Measurements from ENCODE around the gene PTEN.
"Not testable (repeated sequence)": the region's sequence is repeated elsewhere in the genome, so short reads cannot be mapped to it uniquely, and the experiment has no call there.

PTEN gene

DNA sequence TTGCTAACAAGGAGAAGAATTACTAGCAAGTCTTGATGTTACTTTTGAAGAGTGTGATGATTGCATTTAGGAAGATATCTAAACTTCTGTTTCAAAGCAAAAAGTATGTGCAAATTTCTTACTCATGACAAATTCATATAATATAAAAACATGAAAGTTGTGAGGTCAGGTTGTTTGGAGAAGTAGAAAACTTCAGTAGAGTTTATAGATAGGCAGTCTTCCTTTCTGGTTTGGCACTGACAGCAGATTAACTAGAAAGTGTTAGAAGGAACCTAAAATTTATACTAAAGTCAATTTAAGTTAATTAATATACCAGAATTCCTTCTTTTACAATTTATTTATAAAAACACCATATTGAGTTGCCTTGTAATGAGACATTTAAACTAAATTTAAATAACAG is 16.9 kb downstream of the PTEN start:
- no peak for ATAC-seq (ENCODE audit: insufficient read depth, low read depth)
- Histone ChIP-seq H2AFZ (ENCODE audit: low read depth, low read length) (no peak overlapping the region), H3K27me3 (ENCODE audit: insufficient read depth, low read length, poor library complexity) (no peaks in the 10 kb centered on the region), H3K27ac (ENCODE audit: low read length) (no peak overlapping the region), H3K79me2 (ENCODE audit: insufficient read depth, low read length) (peaks cover 99% of the 10 kb centered on the region), H3K4me3 (ENCODE audit: low read depth in 1 of 2, low read length in 2 of 2) (no peak overlapping the region), H4K20me1 (ENCODE audit: insufficient read depth, low read length) (peaks cover 6% of the 10 kb centered on the region; the same call in 1 of the 2 replicates), H3K9me3 (ENCODE audit: insufficient read depth, low read length, severe bottlenecking) (peaks cover 5% of the 10 kb centered on the region), H3K4me1 (ENCODE audit: insufficient read depth, low read length) (peaks cover 12% of the 10 kb centered on the region), H3K9ac (ENCODE audit: low read depth, low read length) (no peak overlapping the region), H3K4me2 (ENCODE audit: insufficient read depth, low read length) (no peak overlapping the region), H3K36me3 (ENCODE audit: insufficient read depth, low read length) (peaks cover 89% of the 10 kb centered on the region)
- TF ChIP-seq, protein P1, sequence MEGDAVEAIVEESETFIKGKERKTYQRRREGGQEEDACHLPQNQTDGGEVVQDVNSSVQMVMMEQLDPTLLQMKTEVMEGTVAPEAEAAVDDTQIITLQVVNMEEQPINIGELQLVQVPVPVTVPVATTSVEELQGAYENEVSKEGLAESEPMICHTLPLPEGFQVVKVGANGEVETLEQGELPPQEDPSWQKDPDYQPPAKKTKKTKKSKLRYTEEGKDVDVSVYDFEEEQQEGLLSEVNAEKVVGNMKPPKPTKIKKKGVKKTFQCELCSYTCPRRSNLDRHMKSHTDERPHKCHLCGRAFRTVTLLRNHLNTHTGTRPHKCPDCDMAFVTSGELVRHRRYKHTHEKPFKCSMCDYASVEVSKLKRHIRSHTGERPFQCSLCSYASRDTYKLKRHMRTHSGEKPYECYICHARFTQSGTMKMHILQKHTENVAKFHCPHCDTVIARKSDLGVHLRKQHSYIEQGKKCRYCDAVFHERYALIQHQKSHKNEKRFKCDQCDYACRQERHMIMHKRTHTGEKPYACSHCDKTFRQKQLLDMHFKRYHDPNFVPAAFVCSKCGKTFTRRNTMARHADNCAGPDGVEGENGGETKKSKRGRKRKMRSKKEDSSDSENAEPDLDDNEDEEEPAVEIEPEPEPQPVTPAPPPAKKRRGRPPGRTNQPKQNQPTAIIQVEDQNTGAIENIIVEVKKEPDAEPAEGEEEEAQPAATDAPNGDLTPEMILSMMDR (IDR thresholded peaks at IDR 0.05; ENCODE audit: borderline replicate concordance, extremely low read depth, low read length, poor library complexity, severe bottlenecking), result no peak
- TF ChIP-seq EZH2 (IDR thresholded peaks at IDR 0.05; ENCODE audit: borderline replicate concordance, low read depth, low read length, severe bottlenecking), result no peak
- no peak for DNase-seq

DNA sequence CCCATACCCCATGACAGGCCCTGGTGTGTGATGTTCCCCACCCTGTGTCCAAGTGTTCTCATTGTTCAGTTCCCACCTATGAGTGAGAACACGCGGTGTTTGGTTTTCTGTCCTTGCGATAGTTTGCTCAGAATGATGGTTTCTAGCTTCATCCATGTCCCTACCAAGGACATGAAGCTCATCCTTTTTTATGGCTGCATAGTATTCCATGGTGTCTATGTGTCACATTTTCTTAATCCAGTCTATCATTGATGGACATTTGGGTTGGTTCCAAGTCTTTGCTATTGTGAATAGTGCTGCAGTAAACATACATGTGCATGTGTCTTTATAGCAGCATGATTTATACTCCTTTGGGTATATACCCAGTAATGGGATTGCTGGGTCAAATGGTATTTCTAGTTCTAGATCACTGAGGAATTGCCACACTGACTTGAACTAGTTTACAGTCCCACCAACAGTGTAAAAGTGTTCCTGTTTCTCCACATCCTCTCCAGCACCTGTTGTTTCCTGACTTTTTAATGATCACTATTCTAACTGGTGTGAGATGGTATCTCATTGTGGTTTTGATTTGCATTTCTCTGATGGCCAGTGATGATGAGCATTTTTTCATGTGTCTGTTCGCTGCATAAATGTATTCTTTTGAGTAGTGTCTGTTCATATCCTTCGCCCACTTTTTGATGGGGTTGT is 18.1 kb downstream of the PTEN start:
- not testable (repeated sequence) for DNase-seq; H3K9ac ChIP-seq (ENCODE audit: low read depth, low read length); H3K27me3 ChIP-seq (ENCODE audit: insufficient read depth, low read length, poor library complexity); ATAC-seq (ENCODE audit: insufficient read depth, low read depth); H3K9me3 ChIP-seq (ENCODE audit: insufficient read depth, low read length, severe bottlenecking); H2AFZ ChIP-seq (ENCODE audit: low read depth, low read length); H3K4me2 ChIP-seq (ENCODE audit: insufficient read depth, low read length); H3K27ac ChIP-seq (ENCODE audit: low read length); H3K4me3 ChIP-seq (ENCODE audit: low read depth in 1 of 2, low read length in 2 of 2)
- Histone ChIP-seq H4K20me1 (ENCODE audit: insufficient read depth, low read length) (peaks cover 11% of the 10 kb centered on the region; the same call in 1 of the 2 replicates), H3K4me1 (ENCODE audit: insufficient read depth, low read length) (peaks cover 10% of the 10 kb centered on the region; the same call in 1 of the 2 replicates), H3K36me3 (ENCODE audit: insufficient read depth, low read length) (peaks cover 90% of the 10 kb centered on the region), H3K79me2 (ENCODE audit: insufficient read depth, low read length) (peaks cover 99% of the 10 kb centered on the region)

DNA sequence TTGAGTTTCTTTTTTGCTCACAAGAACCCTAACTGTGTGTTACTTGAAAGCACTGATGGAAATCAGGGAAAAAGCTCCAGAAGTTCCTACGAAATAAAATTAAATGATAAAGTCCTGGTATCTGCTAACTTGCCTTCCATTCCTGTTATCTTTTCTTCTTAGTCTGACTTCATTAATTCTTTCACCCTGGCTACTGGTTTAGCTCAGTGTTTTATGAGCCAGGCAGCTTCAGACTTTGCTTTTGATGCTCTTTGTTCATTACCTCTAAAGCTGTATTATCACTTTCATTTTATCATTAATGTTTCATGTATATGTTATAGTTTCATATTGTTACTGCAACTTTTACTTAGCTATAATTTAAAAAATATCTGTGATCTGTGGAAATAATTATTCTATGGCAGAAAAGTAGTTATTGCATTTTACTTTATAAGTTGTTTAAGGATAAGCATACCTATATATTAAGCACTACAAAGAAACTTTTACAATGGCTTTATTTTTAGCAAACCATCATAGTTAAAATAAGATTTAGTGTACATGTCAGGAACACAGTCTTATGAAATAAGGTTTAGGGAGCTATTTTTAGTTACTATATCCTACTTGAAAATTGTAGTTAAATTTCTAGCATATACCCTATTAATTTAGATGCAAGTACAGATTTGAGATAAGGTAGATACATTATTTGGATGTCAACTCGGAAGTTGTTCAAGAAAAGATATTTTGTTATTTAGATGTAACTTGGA is 19.3 kb downstream of the PTEN start:
- peaks cover 99% of the 10 kb centered on the region for H3K79me2 ChIP-seq (ENCODE audit: insufficient read depth, low read length)
- no peak overlapping the region for H3K4me3 ChIP-seq (ENCODE audit: low read depth in 1 of 2, low read length in 2 of 2)
- H4K20me1 ChIP-seq (ENCODE audit: insufficient read depth, low read length), result peaks cover 23% of the 10 kb centered on the region
- no peak for ATAC-seq (ENCODE audit: insufficient read depth, low read depth)
- no peaks in the 10 kb centered on the region for H3K27me3 ChIP-seq (ENCODE audit: insufficient read depth, low read length, poor library complexity)
- no peak overlapping the region for H3K27ac ChIP-seq (ENCODE audit: low read length)
- peaks cover 90% of the 10 kb centered on the region for H3K36me3 ChIP-seq (ENCODE audit: insufficient read depth, low read length)
- TF ChIP-seq, protein P1 (IDR thresholded peaks at IDR 0.05; ENCODE audit: borderline replicate concordance, extremely low read depth, low read length, poor library complexity, severe bottlenecking), result no peak
- TF ChIP-seq EZH2 (IDR thresholded peaks at IDR 0.05; ENCODE audit: borderline replicate concordance, low read depth, low read length, severe bottlenecking), result no peak
- DNase-seq, result no peak
- H2AFZ ChIP-seq (ENCODE audit: low read depth, low read length), result no peak overlapping the region
- peaks cover 7% of the 10 kb centered on the region; the same call in 1 of the 2 replicates for H3K4me1 ChIP-seq (ENCODE audit: insufficient read depth, low read length)
- no peak overlapping the region for H3K4me2 ChIP-seq (ENCODE audit: insufficient read depth, low read length)
- H3K9me3 ChIP-seq (ENCODE audit: insufficient read depth, low read length, severe bottlenecking), result peaks cover 5% of the 10 kb centered on the region
- no peak overlapping the region for H3K9ac ChIP-seq (ENCODE audit: low read depth, low read length)

DNA sequence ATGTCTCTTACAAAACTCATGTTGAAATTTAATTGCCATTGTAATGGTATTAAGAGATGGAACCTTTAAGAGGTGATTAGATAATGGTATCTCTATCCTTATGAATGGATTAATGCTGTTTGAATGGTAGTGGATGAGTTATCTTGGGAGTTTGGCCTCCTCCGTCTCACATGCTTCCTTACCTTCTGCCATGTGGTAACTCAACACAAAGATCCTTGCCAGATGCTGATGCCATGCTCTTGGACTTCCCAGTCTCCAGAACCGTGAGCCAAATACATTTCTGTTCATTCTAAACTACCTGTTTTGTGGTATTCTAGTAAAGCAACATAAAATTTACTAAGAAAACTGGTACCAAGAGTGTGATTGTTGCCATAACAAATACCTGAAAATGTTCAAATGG is 23.2 kb downstream of the PTEN start:
- Histone ChIP-seq H2AFZ (ENCODE audit: low read depth, low read length) (no peak overlapping the region), H3K4me1 (ENCODE audit: insufficient read depth, low read length) (peaks cover 5% of the 10 kb centered on the region; the same call in 1 of the 2 replicates), H3K27me3 (ENCODE audit: insufficient read depth, low read length, poor library complexity) (no peaks in the 10 kb centered on the region), H3K4me3 (ENCODE audit: low read depth in 1 of 2, low read length in 2 of 2) (no peak overlapping the region), H3K4me2 (ENCODE audit: insufficient read depth, low read length) (no peak overlapping the region), H4K20me1 (ENCODE audit: insufficient read depth, low read length) (peaks cover 34% of the 10 kb centered on the region), H3K27ac (ENCODE audit: low read length) (no peak overlapping the region), H3K9me3 (ENCODE audit: insufficient read depth, low read length, severe bottlenecking) (no peaks in the 10 kb centered on the region), H3K36me3 (ENCODE audit: insufficient read depth, low read length) (peaks cover 84% of the 10 kb centered on the region), H3K79me2 (ENCODE audit: insufficient read depth, low read length) (peaks cover 100% of the 10 kb centered on the region), H3K9ac (ENCODE audit: low read depth, low read length) (no peak overlapping the region)
- ATAC-seq (ENCODE audit: insufficient read depth, low read depth) (no peak), DNase-seq (no peak)
- TF ChIP-seq, protein P1 (IDR thresholded peaks at IDR 0.05; ENCODE audit: borderline replicate concordance, extremely low read depth, low read length, poor library complexity, severe bottlenecking), result no peak
- no peak for TF ChIP-seq EZH2 (IDR thresholded peaks at IDR 0.05; ENCODE audit: borderline replicate concordance, low read depth, low read length, severe bottlenecking)
